Vagina (tissue), 2 donors: ENCODE results near the gene COL6A3. TPM values are rescaled to one million over a fixed set of nuclear protein-coding genes. Genes with fewer than 3 reads are reported as not detected.

Experiments used
- DNase-seq, 2 donors: peaks; one replicate each; pipeline ENCODE4 v3.0.0-alpha.2; 2017; ENCODE audit errors: extremely low spot score in 2 of 2
- H3K27ac ChIP-seq: fragments of 200-600 bp; sonication (generic); one replicate; pipeline ENCODE4 v1.5.1; 2019
- H3K27me3 ChIP-seq: fragments of 200-600 bp; sonication (generic); one replicate; pipeline ENCODE4 v1.5.1; 2019
- H3K36me3 ChIP-seq, 2 donors: fragments of 200-600 bp; sonication (generic); one replicate each; pipeline ENCODE4 v1.5.1; 2017 to 2019
- H3K4me1 ChIP-seq: fragments of 200-600 bp; sonication (generic); one replicate; pipeline ENCODE4 v1.5.1; 2019
- H3K4me3 ChIP-seq, 2 donors: fragments of 200-600 bp; sonication (generic); 1 replicate in 1 of 2; 2 replicates in 1 of 2; pipeline ENCODE4 v1.5.1; 2016 to 2019
- H3K9me3 ChIP-seq: fragments of 200-600 bp; sonication (generic); one replicate; pipeline ENCODE4 v1.5.1; 2019
- POLR2A ChIP-seq, 2 donors: fragments of 450-650 bp; IDR thresholded peaks; one replicate each; pipeline ENCODE4 v1.6.1; 2017; ENCODE audit warnings: antibody characterized with exemption in 2 of 2, mild to moderate bottlenecking in 2 of 2, moderate library complexity in 2 of 2
- POLR2AphosphoS5 ChIP-seq, 2 donors: sonication (generic); formaldehyde crosslinking; IDR thresholded peaks; one replicate each; pipeline ENCODE4 v1.9.0; 2017; ENCODE audit warnings: antibody characterized with exemption in 2 of 2, mild to moderate bottlenecking in 2 of 2, low read depth in 1 of 2; ENCODE audit not compliant: insufficient read depth in 1 of 2
- intact Hi-C: fragments of 100-400 bp; cut with DNase I; formaldehyde crosslinking; loops from one replicate; pipeline ENCODE4 v1.15.1; 2023
- total RNA-seq: library from RNA; depleted of rRNA; stranded (reverse); fragments of >200 nt; gene quantifications from one replicate; pipeline ENCODE4 v1.2.3, GENCODE V29; 2016
- TF ChIP-seq, protein P1 (sequence below), 3 experiments: fragments of 450-650 bp in 2 of 3; fragments of 200-600 bp in 1 of 3; sonication (generic) in 1 of 3; IDR thresholded peaks; one replicate each; pipeline ENCODE4 v1.5.1; 2017 to 2019; ENCODE audit warnings: antibody characterized with exemption in 3 of 3, mild to moderate bottlenecking in 2 of 3, moderate library complexity in 2 of 3

Gene COL6A3
- total RNA-seq, 1 donor from 2014 or later, result 315 TPM

DNA sequence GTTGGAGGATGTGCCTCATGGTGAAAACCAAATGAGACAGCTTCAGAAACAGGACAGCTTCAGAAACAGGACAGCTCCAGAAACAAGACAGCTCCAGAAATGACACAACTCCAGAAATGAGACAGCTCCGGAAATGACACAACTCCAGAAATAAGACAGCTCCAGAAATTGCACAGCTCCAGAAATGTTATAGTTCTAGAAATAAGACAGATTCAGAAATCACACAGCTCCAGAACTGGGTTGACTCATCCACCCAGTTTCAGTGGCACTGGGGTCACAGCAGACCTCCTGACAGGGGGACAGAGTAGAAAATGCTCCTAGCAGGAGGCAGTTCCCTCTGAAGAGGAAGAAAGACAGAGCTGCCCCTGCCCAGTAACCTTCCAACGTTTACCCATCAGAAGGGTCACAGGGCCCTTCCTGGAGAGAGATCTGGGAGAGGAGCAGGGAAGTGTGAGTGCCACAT lies 26.9 kb upstream of the COL6A3 start:
- Histone ChIP-seq H3K27ac (peak overlapping the region; percentile 83), H3K27me3 (no peaks in the 10 kb centered on the region), H3K9me3 (no peaks in the 10 kb centered on the region), H3K4me1 (peaks cover 26% of the 10 kb centered on the region), H3K4me3 (no peak overlapping the region), H3K36me3 (no peaks in the 10 kb centered on the region)
- TF ChIP-seq, protein P1, sequence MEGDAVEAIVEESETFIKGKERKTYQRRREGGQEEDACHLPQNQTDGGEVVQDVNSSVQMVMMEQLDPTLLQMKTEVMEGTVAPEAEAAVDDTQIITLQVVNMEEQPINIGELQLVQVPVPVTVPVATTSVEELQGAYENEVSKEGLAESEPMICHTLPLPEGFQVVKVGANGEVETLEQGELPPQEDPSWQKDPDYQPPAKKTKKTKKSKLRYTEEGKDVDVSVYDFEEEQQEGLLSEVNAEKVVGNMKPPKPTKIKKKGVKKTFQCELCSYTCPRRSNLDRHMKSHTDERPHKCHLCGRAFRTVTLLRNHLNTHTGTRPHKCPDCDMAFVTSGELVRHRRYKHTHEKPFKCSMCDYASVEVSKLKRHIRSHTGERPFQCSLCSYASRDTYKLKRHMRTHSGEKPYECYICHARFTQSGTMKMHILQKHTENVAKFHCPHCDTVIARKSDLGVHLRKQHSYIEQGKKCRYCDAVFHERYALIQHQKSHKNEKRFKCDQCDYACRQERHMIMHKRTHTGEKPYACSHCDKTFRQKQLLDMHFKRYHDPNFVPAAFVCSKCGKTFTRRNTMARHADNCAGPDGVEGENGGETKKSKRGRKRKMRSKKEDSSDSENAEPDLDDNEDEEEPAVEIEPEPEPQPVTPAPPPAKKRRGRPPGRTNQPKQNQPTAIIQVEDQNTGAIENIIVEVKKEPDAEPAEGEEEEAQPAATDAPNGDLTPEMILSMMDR (IDR thresholded peaks at IDR 0.05), result no peak
- TF ChIP-seq POLR2AphosphoS5 (IDR thresholded peaks at IDR 0.05; ENCODE audit: insufficient read depth in 1 of 2, low read depth in 1 of 2) (no peak), POLR2A (IDR thresholded peaks at IDR 0.05) (no peak)
- DNase-seq, result no peak
- intact Hi-C loops, result no loop called here

DNA sequence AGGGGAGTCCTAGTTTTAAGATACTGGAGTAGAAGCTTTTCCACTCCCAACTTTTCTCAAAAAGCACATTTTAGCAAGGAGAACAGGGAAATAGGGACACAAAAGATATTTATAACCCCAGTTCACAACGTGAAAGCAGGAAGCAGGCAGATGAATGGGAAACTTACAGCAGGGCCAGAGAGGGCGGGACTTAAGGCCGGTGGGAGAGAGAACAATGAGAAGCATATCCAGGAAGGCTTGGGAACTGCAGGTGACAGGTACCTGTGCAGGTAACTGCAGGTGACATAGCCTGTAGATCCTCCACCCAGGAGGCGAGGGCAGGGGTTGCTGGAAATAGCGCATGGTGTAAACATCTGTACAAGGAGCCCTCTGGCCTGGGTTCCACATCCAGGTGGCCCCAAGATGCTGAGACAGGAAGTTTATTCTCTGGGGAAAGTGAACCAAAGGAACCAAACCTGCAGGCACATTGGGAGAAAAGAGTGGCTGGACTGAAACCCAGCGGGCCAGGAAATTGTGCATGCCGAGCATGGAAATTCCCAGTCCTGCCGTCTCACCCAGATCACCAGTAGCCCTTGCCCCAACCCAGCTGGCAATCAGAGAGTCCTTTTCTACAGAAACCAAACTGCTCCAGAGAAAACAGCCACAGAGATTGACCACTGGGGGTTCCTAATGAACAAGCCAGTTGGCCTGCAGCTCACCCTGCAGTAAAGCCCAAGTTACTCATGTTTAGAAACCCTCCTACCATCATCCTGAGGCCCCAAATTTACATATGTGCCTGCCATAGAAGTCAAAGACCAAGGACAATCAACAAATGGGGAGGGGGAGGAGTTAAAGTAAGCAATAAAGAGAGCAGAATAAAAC lies 24.3 kb upstream of the COL6A3 start:
- Histone ChIP-seq H3K4me1 (peaks cover 40% of the 10 kb centered on the region), H3K27ac (no peak overlapping the region), H3K27me3 (no peaks in the 10 kb centered on the region), H3K36me3 (no peaks in the 10 kb centered on the region), H3K9me3 (no peaks in the 10 kb centered on the region), H3K4me3 (no peak overlapping the region)
- TF ChIP-seq, protein P1 (IDR thresholded peaks at IDR 0.05), result no peak
- TF ChIP-seq POLR2AphosphoS5 (IDR thresholded peaks at IDR 0.05; ENCODE audit: insufficient read depth in 1 of 2, low read depth in 1 of 2) (no peak), POLR2A (IDR thresholded peaks at IDR 0.05) (no peak)
- intact Hi-C loops, result no loop called here
- DNase-seq, result no peak

DNA sequence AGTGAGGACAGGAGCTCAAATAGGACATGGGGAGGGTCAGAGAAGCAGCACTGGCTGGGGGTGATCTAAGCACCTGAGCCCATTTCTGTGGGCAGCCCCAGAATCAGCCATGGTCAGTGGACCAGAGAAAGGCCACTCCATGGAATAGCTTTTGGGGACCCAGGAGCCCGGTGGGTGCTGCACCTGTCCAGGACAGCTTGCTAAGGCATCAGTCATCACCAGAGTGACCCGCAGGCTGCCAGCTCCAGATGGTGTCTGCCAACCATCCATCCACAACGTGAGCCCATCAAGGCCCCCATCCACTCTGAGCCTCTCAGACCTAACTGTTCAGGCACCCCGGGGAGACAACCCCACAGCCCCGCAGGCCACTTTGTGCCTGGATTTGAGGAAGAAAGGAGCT lies 23.6 kb upstream of the COL6A3 start:
- intact Hi-C loops, result no loop called here
- no peaks in the 10 kb centered on the region for H3K36me3 ChIP-seq
- H3K27ac ChIP-seq, result no peak overlapping the region
- H3K4me3 ChIP-seq, result no peak overlapping the region
- DNase-seq, result no peak
- TF ChIP-seq POLR2A (IDR thresholded peaks at IDR 0.05) (no peak), POLR2AphosphoS5 (IDR thresholded peaks at IDR 0.05; ENCODE audit: insufficient read depth in 1 of 2, low read depth in 1 of 2) (no peak)
- TF ChIP-seq, protein P1 (IDR thresholded peaks at IDR 0.05), result no peak
- no peaks in the 10 kb centered on the region for H3K27me3 ChIP-seq
- H3K4me1 ChIP-seq, result peaks cover 40% of the 10 kb centered on the region
- H3K9me3 ChIP-seq, result no peaks in the 10 kb centered on the region

DNA sequence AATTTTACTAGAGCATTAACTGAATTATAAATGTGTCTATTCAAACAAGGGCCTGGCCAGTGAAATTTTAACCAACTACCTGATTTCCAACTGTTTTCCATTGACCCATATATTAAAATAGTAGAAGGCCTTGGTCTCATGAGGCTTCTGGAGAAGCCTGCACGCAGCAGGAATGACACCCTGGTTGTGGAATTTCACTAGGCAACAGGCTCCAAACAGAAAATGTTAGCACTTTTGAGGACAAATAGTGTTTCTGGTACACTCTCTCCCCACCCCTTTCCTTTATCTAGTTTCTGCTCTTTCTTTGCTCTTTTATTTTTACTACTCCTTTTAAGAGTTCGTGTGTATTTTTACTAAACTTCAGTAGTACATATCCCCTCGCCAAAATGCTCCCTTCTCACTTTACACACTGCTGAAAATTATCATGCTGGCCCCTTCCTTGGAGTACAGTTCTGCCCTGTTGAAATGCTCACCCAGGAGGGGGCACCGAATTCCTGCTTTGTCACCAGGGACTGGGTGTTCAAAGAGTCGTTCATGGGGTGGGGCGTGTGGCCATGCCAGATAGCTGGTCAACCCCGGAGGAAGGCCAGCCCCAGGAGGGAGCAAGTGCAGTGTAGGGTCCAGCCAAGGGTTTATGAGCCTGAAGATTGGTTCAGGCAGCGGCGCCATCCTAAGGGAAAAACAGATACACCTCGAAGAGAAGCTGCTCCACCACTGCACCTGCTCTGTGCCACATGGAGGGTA lies 22.1 kb upstream of the COL6A3 start:
- intact Hi-C loops, result no loop called here
- TF ChIP-seq POLR2AphosphoS5 (IDR thresholded peaks at IDR 0.05; ENCODE audit: insufficient read depth in 1 of 2, low read depth in 1 of 2) (peak; percentile 15 to 43), POLR2A (IDR thresholded peaks at IDR 0.05) (no peak)
- TF ChIP-seq, protein P1 (IDR thresholded peaks at IDR 0.05), result no peak
- Histone ChIP-seq H3K4me3 (no peak overlapping the region), H3K9me3 (no peaks in the 10 kb centered on the region), H3K4me1 (peaks cover 27% of the 10 kb centered on the region), H3K27ac (peak overlapping the region; percentile 80), H3K36me3 (no peaks in the 10 kb centered on the region), H3K27me3 (no peaks in the 10 kb centered on the region)
- no peak for DNase-seq
